Panc1 (cell line): Measurements from ENCODE around the gene DCAF5.

ENCODE experiments used
- POLR2AphosphoS5 ChIP-seq: IDR thresholded peaks from 2 replicates; pipeline ENCODE4 v1.6.1; 2012; ENCODE audit warnings: mild to moderate bottlenecking, low read depth, low read length, moderate library complexity
- TCF7L2 ChIP-seq: IDR thresholded peaks from 2 replicates; pipeline ENCODE4 v1.6.1; 2011; ENCODE audit warnings: mild to moderate bottlenecking, low read depth, low read length, inconsistent platforms
- TF ChIP-seq, protein P1 (sequence below): fragments of 450-650 bp; IDR thresholded peaks from 2 replicates; pipeline ENCODE4 v1.5.1; 2017; ENCODE audit warnings: mild to moderate bottlenecking
- TF ChIP-seq, protein P2 (sequence below), 2 experiments: IDR thresholded peaks; 2 replicates each; pipeline ENCODE4 v1.6.1; 2011 to 2012; ENCODE audit warnings: low read depth in 2 of 2, control low read depth in 1 of 2, low read length in 1 of 2, mild to moderate bottlenecking in 1 of 2, moderate library complexity in 1 of 2; ENCODE audit not compliant: insufficient read depth in 1 of 2

DNA sequence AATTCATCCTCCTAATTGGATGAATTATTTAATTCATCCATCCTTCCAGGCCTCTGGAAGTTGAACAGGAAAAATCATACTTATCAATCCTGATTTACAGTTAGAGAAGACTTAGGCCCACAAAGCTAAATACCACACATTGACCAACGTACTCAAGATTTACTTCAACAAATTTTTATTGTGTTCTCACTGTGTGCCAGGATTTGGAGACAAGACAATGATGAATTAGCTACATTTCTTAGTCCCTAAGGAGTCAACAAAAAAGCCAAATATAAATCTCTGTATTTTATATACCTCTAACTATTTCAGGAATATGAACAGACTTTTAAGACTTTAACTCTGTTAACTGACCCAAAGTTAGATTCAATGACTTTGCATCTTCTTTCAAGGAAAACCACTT, 63.9 kb downstream of the DCAF5 start:
- TF ChIP-seq, protein P1, sequence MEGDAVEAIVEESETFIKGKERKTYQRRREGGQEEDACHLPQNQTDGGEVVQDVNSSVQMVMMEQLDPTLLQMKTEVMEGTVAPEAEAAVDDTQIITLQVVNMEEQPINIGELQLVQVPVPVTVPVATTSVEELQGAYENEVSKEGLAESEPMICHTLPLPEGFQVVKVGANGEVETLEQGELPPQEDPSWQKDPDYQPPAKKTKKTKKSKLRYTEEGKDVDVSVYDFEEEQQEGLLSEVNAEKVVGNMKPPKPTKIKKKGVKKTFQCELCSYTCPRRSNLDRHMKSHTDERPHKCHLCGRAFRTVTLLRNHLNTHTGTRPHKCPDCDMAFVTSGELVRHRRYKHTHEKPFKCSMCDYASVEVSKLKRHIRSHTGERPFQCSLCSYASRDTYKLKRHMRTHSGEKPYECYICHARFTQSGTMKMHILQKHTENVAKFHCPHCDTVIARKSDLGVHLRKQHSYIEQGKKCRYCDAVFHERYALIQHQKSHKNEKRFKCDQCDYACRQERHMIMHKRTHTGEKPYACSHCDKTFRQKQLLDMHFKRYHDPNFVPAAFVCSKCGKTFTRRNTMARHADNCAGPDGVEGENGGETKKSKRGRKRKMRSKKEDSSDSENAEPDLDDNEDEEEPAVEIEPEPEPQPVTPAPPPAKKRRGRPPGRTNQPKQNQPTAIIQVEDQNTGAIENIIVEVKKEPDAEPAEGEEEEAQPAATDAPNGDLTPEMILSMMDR: no peak
- TF ChIP-seq, protein P2, sequence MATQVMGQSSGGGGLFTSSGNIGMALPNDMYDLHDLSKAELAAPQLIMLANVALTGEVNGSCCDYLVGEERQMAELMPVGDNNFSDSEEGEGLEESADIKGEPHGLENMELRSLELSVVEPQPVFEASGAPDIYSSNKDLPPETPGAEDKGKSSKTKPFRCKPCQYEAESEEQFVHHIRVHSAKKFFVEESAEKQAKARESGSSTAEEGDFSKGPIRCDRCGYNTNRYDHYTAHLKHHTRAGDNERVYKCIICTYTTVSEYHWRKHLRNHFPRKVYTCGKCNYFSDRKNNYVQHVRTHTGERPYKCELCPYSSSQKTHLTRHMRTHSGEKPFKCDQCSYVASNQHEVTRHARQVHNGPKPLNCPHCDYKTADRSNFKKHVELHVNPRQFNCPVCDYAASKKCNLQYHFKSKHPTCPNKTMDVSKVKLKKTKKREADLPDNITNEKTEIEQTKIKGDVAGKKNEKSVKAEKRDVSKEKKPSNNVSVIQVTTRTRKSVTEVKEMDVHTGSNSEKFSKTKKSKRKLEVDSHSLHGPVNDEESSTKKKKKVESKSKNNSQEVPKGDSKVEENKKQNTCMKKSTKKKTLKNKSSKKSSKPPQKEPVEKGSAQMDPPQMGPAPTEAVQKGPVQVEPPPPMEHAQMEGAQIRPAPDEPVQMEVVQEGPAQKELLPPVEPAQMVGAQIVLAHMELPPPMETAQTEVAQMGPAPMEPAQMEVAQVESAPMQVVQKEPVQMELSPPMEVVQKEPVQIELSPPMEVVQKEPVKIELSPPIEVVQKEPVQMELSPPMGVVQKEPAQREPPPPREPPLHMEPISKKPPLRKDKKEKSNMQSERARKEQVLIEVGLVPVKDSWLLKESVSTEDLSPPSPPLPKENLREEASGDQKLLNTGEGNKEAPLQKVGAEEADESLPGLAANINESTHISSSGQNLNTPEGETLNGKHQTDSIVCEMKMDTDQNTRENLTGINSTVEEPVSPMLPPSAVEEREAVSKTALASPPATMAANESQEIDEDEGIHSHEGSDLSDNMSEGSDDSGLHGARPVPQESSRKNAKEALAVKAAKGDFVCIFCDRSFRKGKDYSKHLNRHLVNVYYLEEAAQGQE (IDR thresholded peaks at IDR 0.05; ENCODE audit: insufficient read depth in 1 of 2, low read depth in 2 of 2, low read length in 1 of 2): no peak
- TF ChIP-seq POLR2AphosphoS5: no peak
- TF ChIP-seq TCF7L2: no peak
